PC-3 (cell line): Measurements from ENCODE around the gene SNRNP27.

Source experiments
- CTCF ChIP-seq: fragments of 300-600 bp; sonication (generic); conservative IDR thresholded peaks from 2 replicates; pipeline ENCODE4 v1.5.1; 2017; ENCODE audit warnings: antibody characterized with exemption, low read depth, mild to moderate bottlenecking, low read length
- EZH2 ChIP-seq: fragments of 300-600 bp; sonication (generic); IDR thresholded peaks from one replicate; pipeline ENCODE4 v1.6.1; 2017; ENCODE audit warnings: antibody characterized with exemption, mild to moderate bottlenecking, low read length; ENCODE audit not compliant: unreplicated experiment
- EZH2phosphoT487 ChIP-seq: fragments of 300-600 bp; sonication (generic); IDR thresholded peaks from 2 replicates; pipeline ENCODE4 v1.6.1; 2018; ENCODE audit warnings: mild to moderate bottlenecking, antibody characterized with exemption, low read length, borderline replicate concordance

GRCh38 chr2:69888451-69888850 lies 5.3 kb upstream of the SNRNP27 start:
- no peak for TF ChIP-seq CTCF
- no peak for TF ChIP-seq EZH2
- TF ChIP-seq EZH2phosphoT487: no peak
